Measurements from ENCODE around the gene ARHGAP45. TPM values are rescaled to one million over a fixed set of nuclear protein-coding genes. Genes with fewer than 3 reads are reported as not detected.
A peak's percentile ranks its signal among the peaks of the same experiment; 100 is the strongest.

The ARHGAP45 gene
- total RNA-seq, 1 donor from 2014 or later, result 3.2 TPM

- no peak for DNase-seq (ENCODE audit: low spot score in 2 of 2, unreplicated experiment in 2 of 2)
- H3K4me3 Mint-ChIP-seq, result peak overlapping the region; percentile 38
- TF ChIP-seq, protein P1, sequence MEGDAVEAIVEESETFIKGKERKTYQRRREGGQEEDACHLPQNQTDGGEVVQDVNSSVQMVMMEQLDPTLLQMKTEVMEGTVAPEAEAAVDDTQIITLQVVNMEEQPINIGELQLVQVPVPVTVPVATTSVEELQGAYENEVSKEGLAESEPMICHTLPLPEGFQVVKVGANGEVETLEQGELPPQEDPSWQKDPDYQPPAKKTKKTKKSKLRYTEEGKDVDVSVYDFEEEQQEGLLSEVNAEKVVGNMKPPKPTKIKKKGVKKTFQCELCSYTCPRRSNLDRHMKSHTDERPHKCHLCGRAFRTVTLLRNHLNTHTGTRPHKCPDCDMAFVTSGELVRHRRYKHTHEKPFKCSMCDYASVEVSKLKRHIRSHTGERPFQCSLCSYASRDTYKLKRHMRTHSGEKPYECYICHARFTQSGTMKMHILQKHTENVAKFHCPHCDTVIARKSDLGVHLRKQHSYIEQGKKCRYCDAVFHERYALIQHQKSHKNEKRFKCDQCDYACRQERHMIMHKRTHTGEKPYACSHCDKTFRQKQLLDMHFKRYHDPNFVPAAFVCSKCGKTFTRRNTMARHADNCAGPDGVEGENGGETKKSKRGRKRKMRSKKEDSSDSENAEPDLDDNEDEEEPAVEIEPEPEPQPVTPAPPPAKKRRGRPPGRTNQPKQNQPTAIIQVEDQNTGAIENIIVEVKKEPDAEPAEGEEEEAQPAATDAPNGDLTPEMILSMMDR (IDR thresholded peaks at IDR 0.05; ENCODE audit: unreplicated experiment), result no peak
- H3K27me3 Mint-ChIP-seq (ENCODE audit: low read depth), result no peaks in the 10 kb centered on the region
- H3K9me3 Mint-ChIP-seq, result no peaks in the 10 kb centered on the region
- H3K36me3 Mint-ChIP-seq, result no peaks in the 10 kb centered on the region
- H3K27ac Mint-ChIP-seq, result no peak overlapping the region
- H3K4me1 Mint-ChIP-seq, result peaks cover 21% of the 10 kb centered on the region
Observed at GRCh38 chr19:1106841-1107660, 40.1 kb downstream of the ARHGAP45 start.

DNA sequence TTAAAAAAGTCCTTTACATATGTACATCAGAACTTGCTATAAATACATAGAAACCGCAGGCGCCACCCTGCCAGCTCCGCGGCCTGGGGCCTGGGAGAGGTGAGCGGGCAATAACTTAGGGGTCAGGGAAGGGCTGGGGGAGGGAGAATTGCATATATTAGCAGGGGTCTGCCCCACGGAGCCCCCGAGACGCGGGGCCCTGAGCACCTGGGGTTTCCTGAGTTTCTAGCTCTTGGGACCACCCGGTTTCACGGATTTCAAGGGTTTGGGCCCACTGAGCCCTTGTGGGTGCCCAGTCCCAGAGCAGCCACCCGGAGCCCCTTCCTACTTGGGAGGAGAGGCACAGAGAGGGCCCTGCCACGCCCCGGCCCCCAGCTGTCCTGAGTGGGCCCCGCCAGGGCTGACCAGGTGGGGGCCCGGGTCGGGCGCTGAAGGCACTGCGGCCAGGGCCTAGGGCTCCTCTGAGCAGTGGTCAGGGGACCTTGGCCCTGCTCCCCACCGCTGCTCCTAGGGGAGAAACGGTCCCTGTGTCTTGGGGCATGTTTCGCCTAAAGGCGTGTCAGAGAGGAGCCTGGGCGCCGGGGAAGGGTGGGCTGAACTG lies 40.8 kb downstream of the ARHGAP45 start:
- Mint-ChIP-seq H3K36me3 (no peaks in the 10 kb centered on the region), H3K9me3 (no peaks in the 10 kb centered on the region), H3K27ac (no peak overlapping the region), H3K4me1 (peaks cover 15% of the 10 kb centered on the region), H3K27me3 (ENCODE audit: low read depth) (no peaks in the 10 kb centered on the region), H3K4me3 (no peak overlapping the region)
- TF ChIP-seq, protein P1 (IDR thresholded peaks at IDR 0.05; ENCODE audit: unreplicated experiment), result no peak
- DNase-seq (ENCODE audit: low spot score in 2 of 2, unreplicated experiment in 2 of 2), result no peak

- TF ChIP-seq, protein P1 (IDR thresholded peaks at IDR 0.05; ENCODE audit: unreplicated experiment), result no peak
- no peaks in the 10 kb centered on the region for H3K36me3 Mint-ChIP-seq
- no peak for DNase-seq (ENCODE audit: low spot score in 2 of 2, unreplicated experiment in 2 of 2)
- H3K9me3 Mint-ChIP-seq, result no peaks in the 10 kb centered on the region
- peaks cover 11% of the 10 kb centered on the region for H3K4me1 Mint-ChIP-seq
- H3K27ac Mint-ChIP-seq, result no peak overlapping the region
- no peaks in the 10 kb centered on the region for H3K27me3 Mint-ChIP-seq (ENCODE audit: low read depth)
- H3K4me3 Mint-ChIP-seq, result no peak overlapping the region
Observed at GRCh38 chr19:1108291-1109031, 41.5 kb downstream of the ARHGAP45 start.

DNA sequence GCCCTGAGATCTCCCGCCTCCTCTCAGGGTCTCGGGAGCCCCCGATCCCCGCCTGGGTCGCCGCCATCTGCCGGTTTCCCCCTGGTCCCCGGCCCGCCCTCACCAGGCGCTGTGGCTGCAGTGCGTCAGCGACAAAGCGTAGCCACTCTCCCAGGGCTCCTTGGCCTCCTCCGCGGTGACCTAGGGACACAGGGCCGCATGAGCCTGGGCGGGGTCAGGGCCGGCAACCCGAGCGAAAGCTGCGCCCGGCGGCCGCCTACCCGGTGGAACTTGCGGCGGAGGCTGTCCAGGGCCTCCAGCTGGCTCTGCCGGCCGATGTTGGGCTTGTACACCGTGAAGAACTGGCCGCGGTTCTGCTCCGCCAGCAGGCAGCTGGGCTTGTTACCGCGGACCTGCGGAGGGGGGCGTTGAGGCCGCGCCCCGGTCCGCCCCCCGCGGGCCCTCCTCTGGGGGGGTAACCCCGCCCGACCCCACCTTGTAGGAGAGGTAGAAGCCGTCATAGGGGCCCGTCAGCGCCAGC lies 42.1 kb downstream of the ARHGAP45 start:
- H3K27ac Mint-ChIP-seq, result no peak overlapping the region
- peaks cover 10% of the 10 kb centered on the region for H3K4me1 Mint-ChIP-seq
- no peaks in the 10 kb centered on the region for H3K27me3 Mint-ChIP-seq (ENCODE audit: low read depth)
- no peaks in the 10 kb centered on the region for H3K36me3 Mint-ChIP-seq
- TF ChIP-seq, protein P1 (IDR thresholded peaks at IDR 0.05; ENCODE audit: unreplicated experiment), result no peak
- no peak overlapping the region for H3K4me3 Mint-ChIP-seq
- H3K9me3 Mint-ChIP-seq, result no peaks in the 10 kb centered on the region
- no peak for DNase-seq (ENCODE audit: low spot score in 2 of 2, unreplicated experiment in 2 of 2)

DNA sequence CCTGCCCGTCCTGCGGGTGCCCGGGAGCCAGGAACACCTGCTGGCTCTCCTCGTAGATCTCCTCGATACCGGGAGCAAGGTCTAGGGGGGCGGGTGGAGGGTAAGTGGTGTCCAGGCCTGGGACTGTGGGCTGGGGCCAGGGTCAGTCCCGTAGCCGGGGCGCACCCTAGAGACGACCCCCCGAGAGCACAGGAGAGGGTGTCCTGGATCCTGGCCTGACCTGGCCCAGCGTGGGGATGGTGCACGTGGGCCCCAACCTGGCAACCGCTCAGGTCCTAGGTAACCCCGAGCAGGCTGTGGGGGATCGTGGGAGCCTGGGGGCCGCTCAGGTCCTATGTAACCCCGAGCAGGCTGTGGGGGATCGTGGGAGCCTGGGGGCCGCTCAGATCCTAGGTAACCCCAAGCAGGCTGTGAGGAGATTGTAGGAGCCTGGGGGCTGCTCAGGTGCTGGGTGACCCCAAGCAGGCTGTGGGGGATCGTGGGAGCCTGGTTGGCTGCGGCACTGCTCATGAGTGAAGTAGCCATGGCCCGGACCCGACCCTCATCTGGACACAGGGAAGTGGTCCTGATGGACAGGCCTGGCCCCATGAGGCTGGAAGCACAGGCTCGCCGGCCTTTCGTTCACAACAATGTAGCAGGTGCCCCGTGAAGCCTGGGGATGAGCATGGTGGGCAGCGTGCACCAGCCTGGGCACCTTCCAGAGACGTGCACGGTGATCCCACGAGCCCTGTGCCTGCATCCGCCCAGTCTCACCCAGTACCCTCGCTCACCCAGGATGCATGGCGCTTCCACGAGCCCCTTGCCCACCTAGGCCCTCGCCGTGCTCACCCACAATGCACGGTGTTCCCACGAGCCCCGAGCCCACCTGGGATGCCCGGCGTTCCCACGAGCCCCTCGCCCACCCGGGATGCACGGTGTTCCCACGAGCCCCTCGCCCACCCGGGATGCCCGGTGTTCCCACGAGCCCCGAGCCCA lies 43.0 kb downstream of the ARHGAP45 start:
- Mint-ChIP-seq H3K27ac (no peak overlapping the region), H3K9me3 (no peaks in the 10 kb centered on the region), H3K4me1 (peaks cover 9% of the 10 kb centered on the region), H3K27me3 (ENCODE audit: low read depth) (no peaks in the 10 kb centered on the region), H3K4me3 (no peak overlapping the region), H3K36me3 (no peaks in the 10 kb centered on the region)
- DNase-seq (ENCODE audit: low spot score in 2 of 2, unreplicated experiment in 2 of 2), result no peak
- TF ChIP-seq, protein P1 (IDR thresholded peaks at IDR 0.05; ENCODE audit: unreplicated experiment), result no peak

Measured in mesothelial cell of epicardium (in vitro differentiated cells).